ENCODE results near the gene ODAD4.

- no peak for TF ChIP-seq CTCF (conservative IDR thresholded peaks at IDR 0.05)
- TF ChIP-seq ZFX (IDR thresholded peaks at IDR 0.05) = no peak
Measured at GRCh38 chr17:42002175-42002791, 71.9 kb downstream of the ODAD4 start.
